ENCODE results near the gene PTGER4.
"Not testable (repeated sequence)": the region's sequence is repeated elsewhere in the genome, so short reads cannot be mapped to it uniquely, and the experiment has no call there.

PTGER4 gene

DNA sequence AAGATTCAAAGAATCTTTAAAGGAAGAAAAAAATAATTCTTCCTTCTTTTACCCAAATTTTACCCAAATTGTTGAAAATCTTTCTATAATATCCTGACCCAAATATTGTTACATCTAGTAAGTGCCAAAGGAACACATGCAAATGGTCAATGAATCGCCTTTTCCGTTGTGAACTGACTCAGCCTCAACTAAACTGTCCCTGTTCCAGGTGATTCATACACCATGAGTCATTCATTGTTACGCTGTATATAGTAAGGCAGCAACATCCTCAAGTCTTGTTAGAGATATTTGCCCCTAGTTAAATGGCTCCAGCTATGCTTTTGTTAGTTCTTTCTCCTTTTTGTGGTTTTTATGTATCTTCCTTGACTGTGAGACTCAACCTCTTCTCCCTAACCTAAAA lies 9.7 kb downstream of the PTGER4 start:
- DNase-seq (ENCODE audit: low read depth), result peak; percentile 99

DNA sequence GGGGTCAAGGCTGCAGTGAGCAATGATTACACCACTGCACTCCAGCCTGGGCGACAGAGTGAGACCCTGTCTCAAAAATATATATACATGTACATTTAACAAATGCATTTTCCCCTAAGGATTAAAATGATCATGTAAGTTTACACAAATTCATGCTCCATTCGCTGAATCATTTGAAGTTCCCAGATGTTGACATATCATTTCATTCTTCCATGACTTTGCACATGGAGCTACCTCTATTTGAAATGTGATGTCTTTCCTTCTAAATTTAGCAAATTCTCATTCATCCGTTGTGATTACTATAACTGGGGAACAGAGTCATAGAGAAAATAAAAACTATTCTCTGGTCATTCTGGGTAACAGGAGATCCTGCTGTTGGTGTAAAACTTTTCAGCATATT lies 10.6 kb downstream of the PTGER4 start:
- DNase-seq (ENCODE audit: low read depth), result no peak

DNA sequence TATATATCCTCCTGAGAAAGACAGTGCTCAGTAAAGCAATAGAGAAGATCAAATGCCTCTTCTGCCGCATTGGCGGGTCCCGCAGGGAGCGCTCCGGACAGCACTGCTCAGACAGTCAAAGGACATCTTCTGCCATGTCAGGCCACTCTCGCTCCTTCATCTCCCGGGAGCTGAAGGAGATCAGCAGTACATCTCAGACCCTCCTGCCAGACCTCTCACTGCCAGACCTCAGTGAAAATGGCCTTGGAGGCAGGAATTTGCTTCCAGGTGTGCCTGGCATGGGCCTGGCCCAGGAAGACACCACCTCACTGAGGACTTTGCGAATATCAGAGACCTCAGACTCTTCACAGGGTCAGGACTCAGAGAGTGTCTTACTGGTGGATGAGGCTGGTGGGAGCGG lies 12.2 kb downstream of the PTGER4 start:
- no peak for DNase-seq (ENCODE audit: low read depth)

DNA sequence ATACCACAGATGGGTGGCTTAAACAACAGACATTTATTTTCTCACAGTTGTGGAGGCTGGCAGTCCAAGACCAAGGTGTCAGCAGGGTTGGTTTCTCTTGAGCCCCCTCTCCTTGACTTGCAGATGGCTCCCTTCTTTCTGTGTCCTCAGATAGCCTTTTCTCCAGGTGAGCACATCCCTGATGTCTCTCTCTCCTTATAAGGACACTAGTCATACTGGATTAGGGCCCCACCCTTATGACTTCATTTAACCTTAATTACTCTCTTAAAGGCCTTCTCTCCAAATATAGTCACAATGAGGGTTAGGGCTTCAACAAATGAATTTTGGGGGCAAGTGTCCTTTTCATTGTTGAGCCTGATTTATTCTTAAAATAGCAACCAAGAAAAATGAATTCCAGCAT lies 14.7 kb downstream of the PTGER4 start:
- DNase-seq (ENCODE audit: low read depth), result no peak

DNA sequence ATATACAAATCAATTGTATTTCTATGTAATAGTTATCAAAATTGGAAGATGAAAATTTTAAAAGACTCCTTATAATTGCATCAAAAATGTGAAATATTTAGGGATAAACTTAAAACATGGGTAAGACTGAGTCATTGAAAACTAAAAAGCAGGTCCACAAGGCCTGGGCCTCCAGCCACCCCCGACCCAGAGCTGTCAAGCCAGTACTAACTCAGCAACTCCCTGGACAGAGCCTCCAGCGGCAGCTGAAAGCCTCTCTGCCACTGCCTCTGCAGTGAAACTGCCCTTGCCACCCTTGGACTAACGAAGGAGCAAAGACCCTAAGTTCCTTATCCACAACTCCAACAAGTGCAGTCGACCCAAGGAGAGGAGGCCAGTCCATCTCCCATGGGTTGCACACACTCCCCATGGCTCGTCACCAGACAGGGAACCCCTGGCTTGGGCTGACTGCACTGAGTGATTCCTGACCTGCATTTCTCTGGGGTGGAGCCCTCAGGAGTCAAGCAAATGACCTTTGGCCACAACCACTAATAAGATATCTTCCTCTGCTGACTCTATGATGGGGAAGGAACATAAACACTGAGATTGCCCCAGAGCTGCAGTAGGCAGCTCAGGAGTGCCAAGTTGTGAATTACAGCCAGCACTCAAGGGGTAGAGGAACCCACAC lies 20.5 kb downstream of the PTGER4 start:
- DNase-seq (ENCODE audit: low read depth), result no peak

DNA sequence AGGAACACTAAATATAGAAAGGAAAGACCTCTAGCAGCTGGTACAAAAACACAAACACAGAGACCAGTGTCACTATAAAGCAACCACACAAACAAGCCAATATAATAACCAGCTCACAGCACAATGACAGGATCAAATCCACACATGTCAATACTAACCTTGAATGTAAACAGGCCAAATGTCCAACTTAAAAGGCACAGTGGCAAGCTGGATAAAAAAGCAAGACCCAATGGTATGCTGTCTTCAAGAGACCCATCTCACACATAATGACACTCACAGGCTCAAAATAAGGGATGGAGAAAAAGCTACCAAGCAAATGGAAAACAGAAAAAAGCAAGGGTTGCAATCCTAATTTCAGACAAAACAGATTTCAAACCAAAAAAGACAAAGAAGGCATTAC lies 22.3 kb downstream of the PTGER4 start:
- DNase-seq (ENCODE audit: low read depth), result not testable (repeated sequence)

DNA sequence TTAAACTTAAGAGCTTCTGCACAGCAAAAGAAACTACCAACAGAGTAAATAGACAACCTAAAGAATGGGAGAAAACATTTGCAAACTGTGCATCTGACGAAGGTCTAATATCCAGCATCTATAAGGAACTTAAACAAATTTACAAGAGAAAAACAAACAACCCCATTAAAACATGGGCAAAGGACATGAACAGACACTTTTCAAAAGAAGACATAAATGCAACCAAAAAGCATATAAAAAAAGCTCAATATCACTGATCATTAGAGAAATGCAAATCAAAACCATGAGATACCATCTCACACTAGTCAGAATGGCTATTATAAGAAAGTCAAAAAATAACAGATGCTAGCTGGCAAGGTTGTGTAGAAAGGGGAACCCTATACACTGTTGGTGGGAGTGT lies 25.8 kb downstream of the PTGER4 start:
- DNase-seq (ENCODE audit: low read depth), result not testable (repeated sequence)

DNA sequence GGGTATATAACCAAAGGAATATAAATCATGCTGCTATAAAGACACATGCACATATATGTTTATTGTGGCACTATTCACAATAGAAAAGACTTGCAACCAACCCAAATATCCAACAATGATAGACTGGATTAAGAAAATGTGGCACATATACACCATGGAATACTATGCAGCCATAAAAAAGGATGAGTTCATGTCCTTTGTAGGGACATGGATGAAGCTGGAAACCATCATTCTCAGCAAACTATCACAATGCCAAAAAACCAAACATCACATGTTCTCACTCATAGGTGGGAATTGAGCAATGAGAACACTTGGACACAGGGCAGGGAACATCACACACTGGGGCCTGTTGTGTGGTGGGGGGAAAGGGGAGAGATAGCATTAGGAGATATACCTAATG lies 30.9 kb downstream of the PTGER4 start:
- DNase-seq (ENCODE audit: low read depth), result not testable (repeated sequence)

DNA sequence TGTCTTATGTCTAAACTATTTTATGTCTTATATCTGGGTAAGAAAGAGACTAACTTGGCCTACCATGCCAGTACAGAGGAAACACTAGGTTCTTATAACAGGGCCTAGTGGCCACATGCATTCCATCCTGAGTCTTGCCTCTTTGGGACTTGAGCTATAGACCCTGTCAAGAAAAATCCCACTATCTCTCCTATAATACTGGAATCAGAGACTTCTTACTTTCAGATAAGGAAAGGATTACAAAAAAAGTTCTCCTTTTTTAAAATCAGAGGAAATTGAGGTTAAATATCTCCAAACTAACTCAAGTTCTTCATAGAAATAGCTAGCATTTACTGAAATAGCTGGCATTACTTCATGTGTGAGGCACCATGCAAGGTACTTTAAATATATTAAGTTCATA lies 34.3 kb downstream of the PTGER4 start:
- no peak for DNase-seq (ENCODE audit: low read depth)

DNA sequence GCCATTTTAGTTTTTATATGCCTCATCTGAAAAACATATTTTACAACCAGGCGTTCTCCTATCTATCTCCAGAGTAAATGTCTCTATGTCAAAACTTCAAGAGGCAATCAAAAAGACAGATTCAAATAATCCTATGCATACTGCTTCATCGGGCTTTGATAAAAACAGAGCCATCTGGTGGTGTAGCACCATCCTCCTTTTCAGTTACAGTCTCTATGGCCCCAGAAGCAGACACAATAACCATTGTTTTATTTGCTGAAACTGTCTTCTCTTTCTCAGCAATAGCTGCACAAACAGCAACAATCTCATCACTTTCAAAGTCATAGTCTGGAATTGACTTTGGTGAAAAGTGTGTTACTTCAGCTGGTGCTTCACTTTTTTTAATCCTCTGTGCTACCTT lies 36.3 kb downstream of the PTGER4 start:
- DNase-seq (ENCODE audit: low read depth), result no peak

DNA sequence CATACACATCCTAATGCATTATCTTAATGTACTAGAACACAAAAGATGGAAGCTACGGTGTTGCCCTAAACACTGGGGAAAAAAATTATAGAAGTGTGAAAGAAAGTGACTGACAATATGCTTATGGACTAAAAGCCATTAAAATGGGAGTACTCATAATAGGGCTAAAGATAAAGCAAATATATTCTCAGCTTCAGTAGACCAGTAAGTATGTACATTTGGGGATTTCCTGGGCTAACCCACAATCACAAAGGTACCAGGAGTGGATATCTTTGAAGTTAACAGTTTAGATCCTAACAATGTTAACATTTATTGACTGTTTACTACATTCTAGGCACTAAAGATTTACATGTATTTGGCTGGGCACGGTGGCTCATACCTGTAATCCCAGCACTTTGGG lies 36.9 kb downstream of the PTGER4 start:
- DNase-seq (ENCODE audit: low read depth), result no peak

DNA sequence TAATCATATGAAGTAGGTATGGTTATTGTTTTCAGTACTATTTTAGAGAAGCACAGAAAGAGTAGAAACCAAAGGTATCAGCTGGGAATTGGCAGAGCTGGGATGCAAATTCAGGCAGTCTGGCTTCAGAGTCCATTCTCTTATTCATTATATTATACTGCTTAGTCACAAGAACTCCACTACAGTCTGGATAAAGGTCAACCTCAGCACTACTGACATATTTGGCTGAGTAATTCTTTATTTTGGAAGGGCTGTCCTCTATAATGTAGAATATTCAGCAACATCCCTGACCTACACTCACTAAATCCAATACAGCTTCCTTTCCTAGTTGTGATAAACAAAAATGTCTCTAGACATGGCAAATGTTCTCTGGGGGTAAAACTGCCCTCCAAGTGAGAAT lies 37.6 kb downstream of the PTGER4 start:
- peak; percentile 41 for DNase-seq (ENCODE audit: low read depth)

DNA sequence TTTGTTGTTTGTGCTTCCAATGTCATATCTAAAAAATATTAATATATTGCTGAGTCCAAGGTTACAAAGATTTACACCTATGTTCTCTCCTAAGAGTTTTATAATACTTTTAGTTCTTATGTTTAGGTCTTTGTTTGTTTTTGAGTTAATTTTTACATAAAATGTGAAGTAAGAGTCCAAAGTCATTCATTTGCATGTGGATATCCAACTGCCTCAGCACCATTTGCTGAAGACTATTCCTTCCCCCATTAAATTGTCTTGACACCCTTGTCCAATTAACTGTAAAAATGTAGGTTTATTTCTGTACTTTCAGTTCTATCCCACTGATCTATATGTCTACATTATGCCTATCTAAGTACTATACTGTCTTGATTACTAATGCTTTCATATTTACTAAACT lies 40.4 kb downstream of the PTGER4 start:
- DNase-seq (ENCODE audit: low read depth), result no peak

DNA sequence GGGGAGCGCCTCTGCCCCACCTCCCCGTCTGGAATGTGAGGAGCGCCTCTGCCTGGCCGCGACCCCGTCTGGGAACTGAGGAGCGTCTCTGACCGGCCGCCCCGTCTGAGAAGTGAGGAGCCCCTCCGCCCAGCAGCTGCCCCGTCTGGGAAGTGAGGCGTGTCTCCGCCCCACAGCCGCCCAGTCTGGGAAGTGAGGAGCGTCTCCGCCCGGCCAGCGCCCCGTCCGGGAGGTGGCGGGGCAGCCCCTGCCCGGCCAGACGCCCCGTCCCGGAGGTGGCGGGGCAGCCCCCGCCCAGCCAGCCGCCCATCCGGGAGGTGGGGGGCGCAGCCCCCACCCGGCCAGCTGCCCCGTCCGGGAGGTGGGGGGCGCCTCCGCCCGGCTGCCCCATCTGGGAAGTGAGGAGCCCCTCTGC lies 42.8 kb downstream of the PTGER4 start:
- DNase-seq (ENCODE audit: low read depth), result not testable (repeated sequence)

DNA sequence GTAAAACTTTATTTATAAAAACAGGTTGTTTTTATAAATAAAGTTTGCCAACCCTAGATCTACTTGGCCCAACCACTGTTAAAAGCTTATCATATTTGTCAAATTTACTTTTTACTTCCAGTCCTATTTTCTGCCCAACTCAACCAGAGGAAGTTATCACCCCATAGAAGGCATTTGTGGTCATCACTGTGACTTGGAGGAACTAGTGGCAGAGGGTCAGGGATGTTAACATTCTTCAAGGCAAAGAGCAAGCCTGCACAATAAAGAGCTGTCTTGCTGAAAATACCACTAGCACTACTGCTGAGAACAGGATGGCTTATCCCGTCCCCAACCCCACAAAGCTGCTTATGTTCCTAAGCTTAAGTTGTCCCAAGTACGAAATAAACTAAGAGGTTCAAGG lies 53.7 kb downstream of the PTGER4 start:
- no peak for DNase-seq (ENCODE audit: low read depth)

DNA sequence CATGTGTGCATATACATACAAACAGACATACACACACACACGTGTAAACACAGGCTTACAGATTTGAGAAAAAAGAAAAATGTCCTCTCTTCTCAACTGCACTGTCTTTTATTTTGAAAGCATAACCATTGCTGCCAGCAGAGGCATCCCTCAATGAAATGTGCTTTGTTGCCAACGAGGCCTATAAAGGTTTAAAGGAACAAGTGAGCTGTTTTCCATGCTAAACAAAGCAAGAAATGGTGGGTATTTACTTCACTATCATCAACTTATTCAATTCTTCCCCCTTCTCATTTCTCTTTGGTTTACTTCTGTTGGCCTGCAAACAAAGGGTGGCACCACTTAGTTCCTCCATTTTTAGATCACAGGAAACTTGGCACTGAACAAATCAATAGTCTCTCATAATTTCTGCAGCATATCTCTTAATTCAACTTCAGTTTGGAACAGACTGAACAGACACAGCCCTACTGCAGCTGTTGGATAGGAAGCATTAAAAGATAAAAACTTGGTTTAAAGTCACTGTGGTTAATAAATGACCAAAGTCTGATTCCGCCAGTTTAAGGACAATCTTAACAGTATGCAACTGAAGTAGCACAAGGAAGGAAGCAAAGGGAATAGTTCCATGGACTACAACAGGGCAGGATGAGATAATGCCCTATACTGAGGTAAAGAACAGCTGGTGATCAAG lies 54.3 kb downstream of the PTGER4 start:
- DNase-seq (ENCODE audit: low read depth), result no peak

DNA sequence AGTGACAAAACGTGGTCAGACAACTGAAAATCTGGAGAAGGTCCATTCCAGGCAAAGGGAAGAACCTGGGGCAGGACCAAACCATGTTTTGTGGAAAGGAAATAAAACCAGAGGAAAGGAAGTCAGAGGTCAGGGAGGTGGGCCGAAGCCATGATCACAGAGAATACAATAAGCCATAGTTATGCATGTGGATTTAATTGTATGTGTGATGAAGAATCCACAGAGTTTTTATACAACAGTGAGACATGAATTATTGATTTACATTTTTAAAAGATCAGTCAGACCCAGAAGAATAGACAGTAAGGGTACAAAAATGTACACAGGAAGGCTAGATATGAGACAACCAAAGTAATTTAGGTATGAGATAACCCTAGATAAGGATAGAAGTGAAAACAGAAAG lies 55.3 kb downstream of the PTGER4 start:
- DNase-seq (ENCODE audit: low read depth), result peak; percentile 76

DNA sequence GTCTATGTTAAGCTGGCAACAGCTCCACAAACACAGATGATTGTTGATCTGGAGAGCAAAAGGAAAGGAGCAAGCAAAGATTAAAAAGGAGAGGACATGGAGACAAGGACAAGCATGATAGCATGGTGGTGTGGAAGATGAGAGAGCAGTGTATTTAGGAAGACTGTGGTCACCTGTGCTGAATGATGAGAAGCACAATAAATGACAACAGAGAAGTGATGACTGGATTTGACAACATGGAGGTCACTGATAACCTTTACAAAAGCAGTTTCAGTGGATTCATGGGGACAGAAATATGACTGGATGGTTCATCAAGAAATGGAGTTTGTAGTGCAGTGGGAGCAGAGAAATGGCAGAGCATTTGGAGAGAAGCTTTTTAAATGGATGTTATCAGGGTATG lies 55.9 kb downstream of the PTGER4 start:
- no peak for DNase-seq (ENCODE audit: low read depth)

DNA sequence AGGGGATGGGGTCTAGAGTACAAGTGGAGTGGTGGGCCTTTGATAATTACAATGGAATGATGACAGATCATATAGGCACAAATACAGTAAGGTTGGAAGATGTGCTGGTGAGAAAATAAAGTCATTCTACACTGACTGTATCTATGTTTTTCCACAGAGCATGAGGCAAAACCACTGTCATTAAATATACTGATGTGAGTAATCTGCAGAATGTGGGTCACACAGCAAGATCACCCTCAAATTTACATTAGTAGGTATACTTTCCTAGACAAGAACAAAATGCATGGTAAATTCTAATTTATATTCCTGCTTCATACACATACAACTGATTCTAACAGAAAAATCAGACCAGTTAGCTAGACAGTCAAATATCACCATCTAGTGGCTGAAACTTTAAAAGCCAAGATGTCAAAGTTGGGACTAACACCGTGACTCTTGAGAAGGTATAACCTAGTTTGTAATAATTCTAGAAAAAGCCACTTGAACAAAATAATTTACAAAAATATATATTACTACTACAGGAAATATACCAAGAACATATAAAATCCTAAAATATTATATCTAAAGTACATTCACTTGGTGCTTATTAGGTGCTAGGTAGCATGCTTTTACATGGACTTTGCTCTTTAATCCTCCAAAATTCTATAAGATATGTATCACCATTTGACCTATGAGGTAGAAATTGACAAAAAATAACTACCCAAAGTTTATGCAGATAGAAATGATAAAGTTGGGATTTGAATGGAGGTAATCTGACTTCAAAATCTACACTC lies 56.6 kb downstream of the PTGER4 start:
- DNase-seq (ENCODE audit: low read depth), result peak; percentile 58

DNA sequence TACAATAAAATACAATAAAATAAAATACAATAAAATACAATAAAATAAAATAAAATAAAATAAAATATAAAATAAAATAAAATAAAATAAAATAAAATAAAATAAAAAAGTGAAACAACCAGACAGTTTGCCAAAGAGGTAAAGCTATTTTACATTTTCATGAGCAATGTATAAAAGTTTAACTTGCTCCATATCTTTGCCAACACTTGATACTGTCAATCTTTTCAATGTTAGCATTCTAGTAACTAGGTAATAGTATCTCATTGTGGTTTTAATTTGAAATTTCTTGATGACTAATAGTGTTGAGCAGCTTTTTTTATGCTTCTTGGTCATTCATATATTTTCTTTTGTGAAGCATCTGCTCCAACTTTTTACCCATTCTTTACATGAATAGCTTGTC lies 58.8 kb downstream of the PTGER4 start:
- DNase-seq (ENCODE audit: low read depth), result no peak

Data from HS-5 (cell line).